Measurements from ENCODE around the gene NAXE. TPM values are rescaled to one million over a fixed set of nuclear protein-coding genes. Genes with fewer than 3 reads are reported as not detected.

NAXE gene
- total and polyA plus RNA-seq, 2 of the 13 experiments (the other 11 are each of a cell fraction or from before 2014, with no cell fraction given) = 39.4 to 59.4 TPM

DNA sequence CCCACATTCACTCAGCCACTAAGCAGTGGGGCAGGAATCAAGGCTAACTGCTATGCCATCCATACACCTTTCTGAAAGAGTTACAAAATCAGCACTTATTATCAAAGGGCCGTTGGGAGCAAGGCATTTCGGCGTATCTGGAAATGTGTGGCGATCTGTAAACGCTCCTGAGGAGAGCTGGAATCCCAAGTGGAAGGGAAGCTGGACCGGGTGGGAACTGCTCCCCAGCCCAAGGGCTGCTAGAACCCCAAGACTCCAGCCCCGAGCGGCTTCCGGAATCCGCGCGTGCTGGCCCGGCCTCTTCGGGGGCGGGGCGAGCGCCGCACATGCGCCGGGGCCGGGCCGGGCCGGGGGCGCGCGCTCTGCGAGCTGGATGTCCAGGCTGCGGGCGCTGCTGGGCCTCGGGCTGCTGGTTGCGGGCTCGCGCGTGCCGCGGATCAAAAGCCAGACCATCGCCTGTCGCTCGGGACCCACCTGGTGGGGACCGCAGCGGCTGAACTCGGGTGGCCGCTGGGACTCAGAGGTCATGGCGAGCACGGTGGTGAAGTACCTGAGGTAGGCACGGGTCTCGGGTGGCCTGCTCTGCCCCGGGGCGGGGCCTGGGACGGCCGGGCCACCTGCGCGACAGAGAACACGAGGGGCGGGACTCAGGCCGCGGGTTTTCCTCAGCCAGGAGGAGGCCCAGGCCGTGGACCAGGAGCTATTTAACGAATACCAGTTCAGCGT lies at the start of gene NAXE (continued):
- TF ChIP-seq, protein P1, sequence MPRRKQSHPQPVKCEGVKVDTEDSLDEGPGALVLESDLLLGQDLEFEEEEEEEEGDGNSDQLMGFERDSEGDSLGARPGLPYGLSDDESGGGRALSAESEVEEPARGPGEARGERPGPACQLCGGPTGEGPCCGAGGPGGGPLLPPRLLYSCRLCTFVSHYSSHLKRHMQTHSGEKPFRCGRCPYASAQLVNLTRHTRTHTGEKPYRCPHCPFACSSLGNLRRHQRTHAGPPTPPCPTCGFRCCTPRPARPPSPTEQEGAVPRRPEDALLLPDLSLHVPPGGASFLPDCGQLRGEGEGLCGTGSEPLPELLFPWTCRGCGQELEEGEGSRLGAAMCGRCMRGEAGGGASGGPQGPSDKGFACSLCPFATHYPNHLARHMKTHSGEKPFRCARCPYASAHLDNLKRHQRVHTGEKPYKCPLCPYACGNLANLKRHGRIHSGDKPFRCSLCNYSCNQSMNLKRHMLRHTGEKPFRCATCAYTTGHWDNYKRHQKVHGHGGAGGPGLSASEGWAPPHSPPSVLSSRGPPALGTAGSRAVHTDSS (CRISPR knock-in tag; conservative IDR thresholded peaks at IDR 0.05) = no peak
- TF ChIP-seq, protein P2, sequence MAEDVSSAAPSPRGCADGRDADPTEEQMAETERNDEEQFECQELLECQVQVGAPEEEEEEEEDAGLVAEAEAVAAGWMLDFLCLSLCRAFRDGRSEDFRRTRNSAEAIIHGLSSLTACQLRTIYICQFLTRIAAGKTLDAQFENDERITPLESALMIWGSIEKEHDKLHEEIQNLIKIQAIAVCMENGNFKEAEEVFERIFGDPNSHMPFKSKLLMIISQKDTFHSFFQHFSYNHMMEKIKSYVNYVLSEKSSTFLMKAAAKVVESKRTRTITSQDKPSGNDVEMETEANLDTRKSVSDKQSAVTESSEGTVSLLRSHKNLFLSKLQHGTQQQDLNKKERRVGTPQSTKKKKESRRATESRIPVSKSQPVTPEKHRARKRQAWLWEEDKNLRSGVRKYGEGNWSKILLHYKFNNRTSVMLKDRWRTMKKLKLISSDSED (CRISPR knock-in tag; IDR thresholded peaks at IDR 0.05) = no peak
- no peak for TF ChIP-seq RCOR2 (CRISPR knock-in tag; IDR thresholded peaks at IDR 0.05)
- TF ChIP-seq ZMYM3 (CRISPR knock-in tag; IDR thresholded peaks at IDR 0.05) = no peak
- TF ChIP-seq ZNF605 (CRISPR knock-in tag; IDR thresholded peaks at IDR 0.05) = no peak
- TF ChIP-seq, protein P3, sequence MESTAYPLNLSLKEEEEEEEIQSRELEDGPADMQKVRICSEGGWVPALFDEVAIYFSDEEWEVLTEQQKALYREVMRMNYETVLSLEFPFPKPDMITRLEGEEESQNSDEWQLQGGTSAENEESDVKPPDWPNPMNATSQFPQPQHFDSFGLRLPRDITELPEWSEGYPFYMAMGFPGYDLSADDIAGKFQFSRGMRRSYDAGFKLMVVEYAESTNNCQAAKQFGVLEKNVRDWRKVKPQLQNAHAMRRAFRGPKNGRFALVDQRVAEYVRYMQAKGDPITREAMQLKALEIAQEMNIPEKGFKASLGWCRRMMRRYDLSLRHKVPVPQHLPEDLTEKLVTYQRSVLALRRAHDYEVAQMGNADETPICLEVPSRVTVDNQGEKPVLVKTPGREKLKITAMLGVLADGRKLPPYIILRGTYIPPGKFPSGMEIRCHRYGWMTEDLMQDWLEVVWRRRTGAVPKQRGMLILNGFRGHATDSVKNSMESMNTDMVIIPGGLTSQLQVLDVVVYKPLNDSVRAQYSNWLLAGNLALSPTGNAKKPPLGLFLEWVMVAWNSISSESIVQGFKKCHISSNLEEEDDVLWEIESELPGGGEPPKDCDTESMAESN (CRISPR knock-in tag; conservative IDR thresholded peaks at IDR 0.05) = peak; percentile 69
- TF ChIP-seq ZNF326 (CRISPR knock-in tag; IDR thresholded peaks at IDR 0.05; ENCODE audit: borderline replicate concordance) = no peak
- no peak for TF ChIP-seq FOXM1 (CRISPR knock-in tag; IDR thresholded peaks at IDR 0.05)
- TF ChIP-seq CAMTA2 (CRISPR knock-in tag; IDR thresholded peaks at IDR 0.05; ENCODE audit: borderline replicate concordance) = no peak; the same call in 1 of the 2 replicates
- no peak for TF ChIP-seq ZNF3 (CRISPR knock-in tag; IDR thresholded peaks at IDR 0.05)
- no peak for TF ChIP-seq NR2C2 (CRISPR knock-in tag; IDR thresholded peaks at IDR 0.05; ENCODE audit: borderline replicate concordance)
- TF ChIP-seq, protein P4, sequence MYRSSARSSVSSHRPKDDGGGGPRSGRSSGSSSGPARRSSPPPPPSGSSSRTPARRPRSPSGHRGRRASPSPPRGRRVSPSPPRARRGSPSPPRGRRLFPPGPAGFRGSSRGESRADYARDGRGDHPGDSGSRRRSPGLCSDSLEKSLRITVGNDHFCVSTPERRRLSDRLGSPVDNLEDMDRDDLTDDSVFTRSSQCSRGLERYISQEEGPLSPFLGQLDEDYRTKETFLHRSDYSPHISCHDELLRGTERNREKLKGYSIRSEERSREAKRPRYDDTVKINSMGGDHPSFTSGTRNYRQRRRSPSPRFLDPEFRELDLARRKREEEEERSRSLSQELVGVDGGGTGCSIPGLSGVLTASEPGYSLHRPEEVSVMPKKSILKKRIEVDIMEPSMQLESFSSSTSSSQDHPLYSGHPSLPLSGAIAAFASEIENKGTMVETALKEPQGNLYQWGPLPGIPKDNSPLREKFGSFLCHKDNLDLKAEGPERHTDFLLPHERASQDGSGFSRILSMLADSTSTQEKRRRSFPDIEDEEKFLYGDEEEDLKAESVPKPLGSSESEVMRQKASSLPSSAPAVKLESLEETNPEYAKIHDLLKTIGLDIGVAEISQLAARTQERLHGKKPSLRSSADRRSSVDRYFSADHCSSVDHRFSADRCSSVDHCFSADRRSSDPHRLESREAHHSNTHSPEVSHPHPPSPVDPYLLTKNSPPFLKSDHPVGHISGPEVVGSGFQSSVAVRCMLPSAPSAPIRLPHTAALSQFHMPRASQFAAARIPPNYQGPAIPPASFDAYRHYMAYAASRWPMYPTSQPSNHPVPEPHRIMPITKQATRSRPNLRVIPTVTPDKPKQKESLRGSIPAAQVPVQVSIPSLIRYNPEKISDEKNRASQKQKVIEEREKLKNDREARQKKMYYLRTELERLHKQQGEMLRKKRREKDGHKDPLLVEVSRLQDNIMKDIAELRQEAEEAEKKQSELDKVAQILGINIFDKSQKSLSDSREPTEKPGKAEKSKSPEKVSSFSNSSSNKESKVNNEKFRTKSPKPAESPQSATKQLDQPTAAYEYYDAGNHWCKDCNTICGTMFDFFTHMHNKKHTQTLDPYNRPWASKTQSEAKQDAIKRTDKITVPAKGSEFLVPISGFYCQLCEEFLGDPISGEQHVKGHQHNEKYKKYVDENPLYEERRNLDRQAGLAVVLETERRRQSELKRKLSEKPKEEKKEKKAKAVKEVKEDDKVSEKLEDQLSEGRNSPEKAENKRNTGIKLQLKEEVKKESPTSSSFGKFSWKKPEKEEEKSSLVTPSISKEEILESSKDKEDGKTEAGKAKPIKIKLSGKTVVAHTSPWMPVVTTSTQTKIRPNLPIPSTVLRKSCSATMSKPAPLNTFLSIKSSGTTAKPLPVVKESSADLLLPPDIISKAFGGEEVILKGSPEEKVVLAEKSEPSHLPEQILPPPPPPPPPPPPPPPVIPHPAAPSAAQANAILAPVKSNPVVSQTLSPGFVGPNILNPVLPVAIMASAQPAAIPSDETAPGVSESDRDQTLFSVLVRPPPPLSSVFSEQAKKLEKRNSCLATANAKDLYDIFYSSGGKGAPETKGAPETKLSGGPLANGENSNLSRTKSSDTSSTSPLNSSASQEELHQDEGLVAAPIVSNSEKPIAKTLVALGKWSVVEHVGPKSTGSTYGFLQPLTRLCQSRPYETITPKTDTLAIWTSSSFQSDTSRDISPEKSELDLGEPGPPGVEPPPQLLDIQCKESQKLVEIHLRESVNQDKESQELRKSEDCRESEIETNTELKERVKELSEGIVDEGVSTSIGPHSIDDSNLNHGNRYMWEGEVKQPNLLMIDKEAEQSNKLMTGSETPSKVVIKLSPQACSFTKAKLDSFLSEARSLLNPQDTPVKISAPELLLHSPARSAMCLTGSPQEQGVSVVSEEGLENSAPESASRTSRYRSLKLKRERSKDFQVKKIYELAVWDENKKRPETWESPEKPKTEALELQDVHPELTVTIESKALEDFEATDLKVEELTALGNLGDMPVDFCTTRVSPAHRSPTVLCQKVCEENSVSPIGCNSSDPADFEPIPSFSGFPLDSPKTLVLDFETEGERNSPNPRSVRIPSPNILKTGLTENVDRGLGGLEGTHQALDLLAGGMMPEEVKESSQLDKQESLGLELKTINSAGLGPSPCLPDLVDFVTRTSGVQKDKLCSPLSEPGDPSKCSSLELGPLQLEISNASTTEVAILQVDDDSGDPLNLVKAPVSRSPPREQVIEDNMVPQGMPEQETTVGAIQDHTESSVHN (CRISPR knock-in tag; IDR thresholded peaks at IDR 0.05) = no peak
- no peak for TF ChIP-seq TBX3 (IDR thresholded peaks at IDR 0.05; ENCODE audit: borderline replicate concordance)
- TF ChIP-seq TSC22D2 (CRISPR knock-in tag; IDR thresholded peaks at IDR 0.05; ENCODE audit: borderline replicate concordance) = no peak
- TF ChIP-seq ELF1 (CRISPR knock-in tag; IDR thresholded peaks at IDR 0.05) = peak; percentile 83
- TF ChIP-seq ZNF563 (CRISPR knock-in tag; IDR thresholded peaks at IDR 0.05) = peak; percentile 41; the same call in 1 of the 2 replicates
- peak; percentile 60; the same call in 1 of the 2 replicates for TF ChIP-seq PHF20 (CRISPR knock-in tag; IDR thresholded peaks at IDR 0.05)

Measured in HepG2 (cell line).